HPDE6-E6E7 (cell line): ENCODE data around the gene BCAR3.

Source experiments
- DNase-seq: peaks from one replicate; pipeline ENCODE4 v3.0.0; 2011; ENCODE audit warnings: missing footprints; ENCODE audit errors: extremely low spot score

BCAR3 gene

GRCh38 chr1:93638981-93639380 lies 42.7 kb downstream of the BCAR3 start:
- DNase-seq, result no peak

GRCh38 chr1:93638307-93638847 lies 43.3 kb downstream of the BCAR3 start:
- DNase-seq, result no peak

- DNase-seq, result no peak
Observed at GRCh38 chr1:93636712-93637111, 44.9 kb downstream of the BCAR3 start.

- DNase-seq, result no peak
Observed at GRCh38 chr1:93635614-93636543, 45.8 kb downstream of the BCAR3 start.

GRCh38 chr1:93633313-93633712 lies 48.3 kb downstream of the BCAR3 start:
- no peak for DNase-seq

DNA sequence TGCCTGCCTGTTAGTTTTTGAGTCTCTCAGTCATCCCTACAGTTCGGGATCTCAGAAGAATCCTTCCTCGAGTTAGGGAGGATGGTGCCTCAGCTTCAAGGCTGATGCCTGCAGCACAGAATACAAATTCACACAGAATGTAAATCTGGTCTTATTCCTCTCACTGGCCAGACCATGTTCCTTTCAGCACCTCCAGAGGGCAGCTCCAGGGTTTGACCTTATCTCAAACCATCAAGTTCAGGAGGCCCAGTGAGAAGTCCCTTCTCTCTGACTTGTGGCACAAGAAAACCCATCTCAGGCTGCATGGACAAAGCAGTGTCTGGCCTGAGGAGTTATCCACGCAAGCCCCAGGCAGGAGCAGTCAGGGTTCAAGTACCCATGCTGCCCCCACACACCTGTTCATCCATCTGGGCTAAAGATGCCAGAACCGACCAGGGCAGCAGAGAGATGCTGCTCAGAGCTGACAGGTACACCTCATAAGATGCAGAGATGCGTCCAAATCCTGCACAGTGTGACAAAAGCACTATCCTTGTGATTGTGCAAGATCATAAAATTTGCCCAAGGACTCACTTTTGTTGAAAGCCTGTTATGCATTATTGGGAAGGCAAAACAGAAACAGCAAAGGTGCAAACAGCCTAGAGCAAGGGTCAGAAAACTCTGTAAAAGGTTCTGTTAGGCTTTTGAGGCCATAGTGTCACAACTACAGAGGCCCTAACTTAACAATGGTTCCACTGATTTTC lies 49.8 kb downstream of the BCAR3 start:
- DNase-seq, result no peak

GRCh38 chr1:93630168-93630567 lies 51.5 kb downstream of the BCAR3 start:
- DNase-seq, result no peak

DNA sequence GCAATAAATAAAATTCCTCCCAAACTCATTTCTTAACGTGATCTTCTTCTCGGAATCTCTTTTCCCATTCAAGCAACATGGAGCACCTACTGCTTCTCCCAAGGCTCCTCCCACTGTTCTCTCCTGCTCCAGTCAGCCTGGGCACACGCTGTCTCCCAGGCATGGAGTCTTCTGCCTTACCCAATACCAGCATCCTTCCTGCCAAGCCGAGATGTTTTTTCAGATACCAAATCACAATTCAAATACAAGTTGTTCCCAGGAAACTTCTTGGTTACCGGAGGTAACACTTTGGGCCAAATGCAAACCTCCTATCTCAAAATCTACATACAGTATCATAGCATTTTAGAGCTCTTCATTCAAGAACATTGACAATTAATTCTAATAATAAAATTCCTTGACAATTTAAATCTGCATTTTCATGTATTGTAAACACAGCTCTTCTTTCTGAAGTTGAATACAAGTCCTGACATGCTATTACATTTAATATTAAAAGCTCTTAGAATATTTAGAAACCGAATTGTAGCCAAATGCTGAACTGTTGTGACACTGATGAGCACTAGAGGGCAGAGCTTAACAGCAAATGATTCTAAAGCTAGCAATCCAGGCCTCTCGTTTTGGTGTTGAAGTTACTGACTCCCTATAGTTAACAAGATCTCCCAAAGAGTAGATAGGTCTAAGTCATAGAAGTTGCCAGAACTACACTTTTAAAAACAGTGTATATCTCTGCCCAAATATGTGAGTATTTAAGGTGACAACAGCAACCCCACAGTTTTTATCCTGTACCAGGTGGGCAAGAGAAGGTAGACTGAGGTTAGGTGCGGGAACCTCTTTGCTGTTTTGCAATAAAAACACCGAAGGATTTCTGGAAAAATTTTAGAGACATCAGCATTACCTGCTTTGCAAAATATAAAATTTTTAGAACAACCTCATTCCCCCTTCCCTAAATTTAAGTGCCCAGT lies 52.3 kb downstream of the BCAR3 start:
- no peak for DNase-seq

- DNase-seq, result no peak
Observed at GRCh38 chr1:93628681-93629080, 53.0 kb downstream of the BCAR3 start.

- DNase-seq, result no peak
Observed at GRCh38 chr1:93625582-93626327, 55.9 kb downstream of the BCAR3 start.

- DNase-seq, result no peak
Observed at GRCh38 chr1:93623875-93624274, 57.8 kb downstream of the BCAR3 start.

- DNase-seq, result no peak
Observed at GRCh38 chr1:93623436-93623835, 58.2 kb downstream of the BCAR3 start.

GRCh38 chr1:93621246-93621645 lies 60.4 kb downstream of the BCAR3 start:
- DNase-seq, result no peak

DNA sequence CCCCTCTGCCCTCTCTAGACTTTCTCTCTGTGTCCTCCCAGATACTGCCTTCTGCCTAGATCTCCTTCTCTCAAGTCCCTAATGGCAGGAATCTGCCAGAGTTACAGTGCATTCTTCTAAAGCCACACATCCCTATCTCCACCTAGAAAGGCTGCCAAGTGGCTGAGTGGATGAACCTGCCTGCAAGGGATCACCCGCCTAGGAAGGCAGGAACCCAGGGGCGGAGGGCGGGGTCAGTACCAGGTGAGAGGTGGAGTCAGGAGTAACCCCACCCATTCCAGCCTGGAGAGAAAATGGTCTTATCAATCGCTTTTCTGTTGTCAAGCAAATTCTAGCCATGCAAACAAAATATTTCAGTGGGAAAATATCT lies 60.8 kb downstream of the BCAR3 start:
- DNase-seq, result no peak

- no peak for DNase-seq
Observed at GRCh38 chr1:93620172-93620840, 61.3 kb downstream of the BCAR3 start.

DNA sequence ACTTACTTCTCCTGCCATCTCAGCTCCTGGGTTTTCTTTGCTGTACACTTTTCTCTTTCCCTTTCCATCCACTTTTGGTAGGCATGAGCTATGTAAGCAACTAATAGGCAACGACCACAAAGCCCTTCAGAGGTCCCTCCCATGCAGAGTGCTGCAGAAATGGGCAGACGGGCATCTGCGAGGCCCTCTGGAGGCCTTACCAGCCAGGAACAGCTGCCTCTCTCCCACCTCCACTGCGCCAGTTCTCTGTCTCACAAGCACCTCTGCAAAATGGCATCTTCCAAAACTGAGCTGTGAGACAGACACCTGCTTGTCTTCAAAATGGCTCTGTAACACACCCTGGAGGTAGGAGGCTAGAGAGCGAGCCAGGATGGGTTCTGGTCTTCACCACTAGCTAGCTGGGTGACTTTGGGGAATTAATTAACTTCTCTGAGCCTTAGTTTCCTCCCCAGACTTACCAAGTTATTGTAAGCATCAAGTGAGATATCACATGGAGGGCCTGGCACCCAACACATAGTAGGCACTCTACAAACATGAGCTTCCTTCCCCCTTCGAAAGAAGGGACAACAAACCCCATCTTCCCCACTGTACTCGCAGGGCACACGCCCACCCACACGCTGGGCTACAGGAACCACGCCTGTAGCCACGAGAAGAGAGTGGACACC lies 62.0 kb downstream of the BCAR3 start:
- DNase-seq, result no peak

- no peak for DNase-seq
Observed at GRCh38 chr1:93617670-93618499, 63.8 kb downstream of the BCAR3 start.

DNA sequence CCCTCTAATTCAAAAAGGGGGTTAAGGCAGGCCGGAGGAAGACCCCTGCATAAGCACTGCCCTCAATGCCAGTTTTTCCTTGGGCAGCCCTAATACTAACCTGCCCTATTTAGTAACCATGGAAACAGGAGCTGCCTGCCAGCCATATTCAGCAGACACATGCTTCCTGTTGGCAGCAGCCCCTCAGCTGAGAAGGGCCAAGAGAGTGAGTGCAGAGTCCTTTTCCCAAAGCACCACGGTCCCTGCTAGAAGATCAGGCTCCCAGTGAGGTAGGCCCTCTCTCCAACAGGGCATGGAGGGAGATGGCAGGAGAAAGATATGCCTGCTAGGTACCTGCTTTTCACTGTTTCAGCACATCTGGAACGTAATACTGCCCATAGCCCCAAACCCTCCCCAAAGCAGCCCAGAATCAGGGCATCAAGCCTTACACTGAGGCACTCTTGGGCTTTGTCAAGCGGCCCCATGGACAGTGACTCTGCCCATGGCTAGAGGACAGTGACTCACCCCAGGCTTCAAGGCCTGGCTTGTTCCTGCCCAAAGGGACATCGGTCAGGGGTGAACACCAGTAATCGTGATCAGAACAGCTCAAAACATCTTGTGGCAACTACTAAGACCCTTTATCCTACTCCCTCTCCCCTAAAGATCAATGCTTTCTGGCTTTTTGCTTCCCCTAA lies 64.5 kb downstream of the BCAR3 start:
- no peak for DNase-seq
